B cell (primary cell): Measurements from ENCODE around the gene TMEM87B. TPM values are rescaled to one million over a fixed set of nuclear protein-coding genes. Genes with fewer than 3 reads are reported as not detected.

Experiments used
- ATAC-seq: fragments of 200-7000 bp; cut with Tn5 transposase; one replicate; pipeline ENCODE4 v1.10.0; 2021; ENCODE audit warnings: low read depth, mild to moderate bottlenecking, moderate number of reproducible peaks, moderate library complexity
- CTCF ChIA-PET: fragments of 350-600 bp; sonication (Branson Sonifier 250); formaldehyde crosslinking; loops from one replicate; lab custom pipeline; 2021; ENCODE audit warnings: antibody characterized with exemption, inconsistent platforms; lab: Charles Lee
- POLR2A ChIA-PET: fragments of 350-600 bp; sonication (Branson Sonifier 250); formaldehyde crosslinking; loops from one replicate; lab custom pipeline; 2021; ENCODE audit warnings: antibody characterized with exemption; lab: Charles Lee
- DNase-seq: peaks from one replicate; pipeline ENCODE4 v3.0.0; 2013
- H2AFZ ChIP-seq: 2 replicates; pipeline ENCODE4 v1.6.1; 2012; ENCODE audit warnings: mild to moderate bottlenecking, low read depth, low read length; ENCODE audit not compliant: insufficient read depth, poor library complexity, severe bottlenecking
- H3K27ac ChIP-seq, 2 donors: 1 replicate in 1 of 2; 2 replicates in 1 of 2; pipeline ENCODE4 v1.5.1; 2012 to 2013; ENCODE audit warnings: low read length in 2 of 2, mild to moderate bottlenecking in 2 of 2, moderate library complexity in 1 of 2
- H3K27me3 ChIP-seq, 4 experiments: fragments of 200-600 bp in 1 of 4; sonication (generic) in 1 of 4; replicated peaks in 1 of 4; 1 replicate in 2 of 4; 2 replicates in 2 of 4; pipeline versions ENCODE4 v1.6.1 to v1.7.0; 2013 to 2016; ENCODE audit warnings: low read length in 3 of 4, mild to moderate bottlenecking in 2 of 4, mixed read lengths in 1 of 4, moderate library complexity in 1 of 4; ENCODE audit not compliant: insufficient read depth in 4 of 4, control insufficient read depth in 3 of 4; ENCODE audit errors: control extremely low read depth in 1 of 4
- H3K36me3 ChIP-seq, 2 experiments: replicated peaks in 1 of 2; 1 replicate in 1 of 2; 2 replicates in 1 of 2; pipeline versions ENCODE4 v1.6.1 to v1.7.1; 2013; ENCODE audit warnings: low read length in 1 of 2; ENCODE audit not compliant: insufficient read depth in 2 of 2, control insufficient read depth in 1 of 2; ENCODE audit errors: control extremely low read depth in 1 of 2, extremely low read depth in 1 of 2
- H3K4me1 ChIP-seq, 2 donors: fragments of 200-600 bp in 1 of 2; sonication (generic) in 1 of 2; 1 replicate in 1 of 2; 2 replicates in 1 of 2; pipeline versions ENCODE4 v1.5.1 to v1.6.1; 2013 to 2017; ENCODE audit warnings: low read length in 2 of 2; ENCODE audit not compliant: control insufficient read depth in 2 of 2, insufficient read depth in 2 of 2
- H3K4me2 ChIP-seq: replicated peaks from 2 replicates; pipeline ENCODE3; 2012; ENCODE audit warnings: mild to moderate bottlenecking, low read depth, low read length; ENCODE audit not compliant: poor library complexity, severe bottlenecking
- H3K4me3 ChIP-seq, 5 experiments: fragments of 200-600 bp in 1 of 5; sonication (generic) in 1 of 5; 1 replicate in 3 of 5; 2 replicates in 2 of 5; pipeline versions ENCODE4 v1.5.1 to v1.7.0; 2011 to 2016; ENCODE audit warnings: low read length in 4 of 5, mild to moderate bottlenecking in 4 of 5, low read depth in 2 of 5, control low read depth in 1 of 5, moderate library complexity in 1 of 5; ENCODE audit not compliant: insufficient read depth in 1 of 5; ENCODE audit errors: control extremely low read depth in 1 of 5, extremely low read depth in 1 of 5
- H3K79me2 ChIP-seq: fragments of 200-600 bp; sonication (generic); one replicate; pipeline ENCODE4 v1.6.0; 2016; ENCODE audit warnings: low read length; ENCODE audit not compliant: control insufficient read depth, insufficient read depth
- H3K9ac ChIP-seq: fragments of 200-600 bp; sonication (generic); 2 replicates; pipeline ENCODE4 v1.6.1; 2017; ENCODE audit warnings: mild to moderate bottlenecking, low read length, moderate library complexity
- H3K9me3 ChIP-seq, 3 donors: one replicate each; pipeline versions ENCODE4 v1.6.1 to v1.7.1; 2013; ENCODE audit warnings: low read length in 2 of 3; ENCODE audit not compliant: control insufficient read depth in 2 of 3, insufficient read depth in 1 of 3; ENCODE audit errors: control extremely low read depth in 1 of 3
- H4K20me1 ChIP-seq: 2 replicates; pipeline ENCODE4 v1.6.0; 2012; ENCODE audit warnings: mild to moderate bottlenecking, low read length; ENCODE audit not compliant: insufficient read depth, control insufficient read depth, poor library complexity, severe bottlenecking
- H3K27ac Mint-ChIP-seq: one replicate; pipeline ENCODE4 v1.8.0; 2021; ENCODE audit warnings: mixed read lengths
- H3K27me3 Mint-ChIP-seq: one replicate; pipeline ENCODE4 v1.8.0; 2021; ENCODE audit warnings: mixed read lengths
- H3K4me1 Mint-ChIP-seq: one replicate; pipeline ENCODE4 v1.8.0; 2021; ENCODE audit warnings: mixed read lengths
- H3K4me3 Mint-ChIP-seq: one replicate; pipeline ENCODE4 v1.8.0; 2021; ENCODE audit warnings: mixed read lengths
- H3K9me3 Mint-ChIP-seq: one replicate; pipeline ENCODE4 v1.8.0; 2022; ENCODE audit warnings: mixed read lengths; ENCODE audit not compliant: insufficient read depth
- CTCF ChIP-seq: fragments of 200-600 bp; IDR thresholded peaks from one replicate; pipeline ENCODE4 v1.8.0; 2022; ENCODE audit warnings: antibody characterized with exemption, mild to moderate bottlenecking
- EZH2 ChIP-seq: IDR thresholded peaks from 2 replicates; pipeline ENCODE4 v1.6.1; 2012; ENCODE audit warnings: borderline replicate concordance, low read depth, mild to moderate bottlenecking, moderate library complexity, low read length; ENCODE audit not compliant: insufficient read depth, poor library complexity, severe bottlenecking
- WGBS: methylation state at CpG from one replicate; pipeline ENCODE4 v1.1.5; 2013; ENCODE audit warnings: missing lambda C conversion rate; ENCODE audit not compliant: insufficient coverage; 5-methylcytosine and 5-hydroxymethylcytosine counted together
- intact Hi-C: fragments of 100-400 bp; cut with micrococcal nuclease; formaldehyde crosslinking; loops from one replicate; pipeline ENCODE4 v1.10.0; 2022
- polyA plus RNA-seq: library from polyadenylated mRNA; depleted of rRNA; stranded (reverse); fragments of >200 nt; gene quantifications from 2 replicates; pipeline ENCODE4 v1.2.3, GENCODE V29; 2012
- total RNA-seq, 2 donors: library from RNA; stranded (reverse); fragments of 120-200 nt in 1 of 2; gene quantifications; 1 replicate in 1 of 2; 2 replicates in 1 of 2; pipeline versions ENCODE4 v1.2.3 to v1.2.4, GENCODE V29; 2013 to 2022

The TMEM87B gene
- total and polyA plus RNA-seq, 2 donors (not counting 1 experiment from before 2014, with no cell fraction given), result 9.4 to 21.0 TPM

GRCh38 chr2:112150447-112150846, 95.4 kb downstream of the TMEM87B start:
- Histone ChIP-seq H3K27me3 (no peaks in the 10 kb centered on the region), H3K27ac (no peak overlapping the region), H3K4me2 (no peak overlapping the region), H3K9me3 (no peaks in the 10 kb centered on the region), H3K36me3 (no peaks in the 10 kb centered on the region), H4K20me1 (no peaks in the 10 kb centered on the region), H3K4me1 (peaks cover 6 to 9% of the 10 kb centered on the region in 2 donors), H3K4me3 (no peak overlapping the region), H3K9ac (no peak overlapping the region), H3K79me2 (no peaks in the 10 kb centered on the region), H2AFZ (no peak overlapping the region)
- 92% methylated on average over 3 of the region's 5 CpGs for WGBS
- CTCF ChIA-PET, result no interaction called here
- H3K4me3 Mint-ChIP-seq, result no peak overlapping the region
- no peaks in the 10 kb centered on the region for H3K27me3 Mint-ChIP-seq
- intact Hi-C loops, result no loop called here
- no peak for DNase-seq
- H3K9me3 Mint-ChIP-seq, result no peaks in the 10 kb centered on the region
- no peak for ATAC-seq
- TF ChIP-seq CTCF (no peak), EZH2 (no peak)
- POLR2A ChIA-PET, result no interaction called here
- no peak overlapping the region for H3K27ac Mint-ChIP-seq
- peaks cover 12% of the 10 kb centered on the region for H3K4me1 Mint-ChIP-seq

GRCh38 chr2:112150851-112151250, 95.8 kb downstream of the TMEM87B start:
- H3K4me2 ChIP-seq, result no peak overlapping the region
- CTCF ChIA-PET, result no interaction called here

More at GRCh38 chr2:112150851-112151250, 95.8 kb downstream of the TMEM87B start:
- Histone ChIP-seq H3K27ac (no peak overlapping the region), H3K4me3 (no peak overlapping the region), H2AFZ (no peak overlapping the region), H3K4me1 (peaks cover 10 to 13% of the 10 kb centered on the region in 2 donors), H3K9ac (no peak overlapping the region), H4K20me1 (no peaks in the 10 kb centered on the region), H3K36me3 (no peaks in the 10 kb centered on the region), H3K79me2 (no peaks in the 10 kb centered on the region), H3K27me3 (no peaks in the 10 kb centered on the region), H3K9me3 (peaks cover 0 to 1% (median 0%) of the 10 kb centered on the region in 3 donors)
- POLR2A ChIA-PET, result no interaction called here
- Mint-ChIP-seq H3K4me3 (no peak overlapping the region), H3K9me3 (no peaks in the 10 kb centered on the region), H3K4me1 (peaks cover 16% of the 10 kb centered on the region), H3K27me3 (no peaks in the 10 kb centered on the region), H3K27ac (no peak overlapping the region)
- no peak for DNase-seq
- WGBS, result 92% methylated on average over 11 of the region's 11 CpGs
- no peak for TF ChIP-seq EZH2
- TF ChIP-seq CTCF, result no peak
- intact Hi-C loops, result no loop called here
- no peak for ATAC-seq
